ENCODE measurements around the gene WNT3.
A peak's percentile ranks its signal among the peaks of the same experiment; 100 is the strongest.

The WNT3 gene

DNA sequence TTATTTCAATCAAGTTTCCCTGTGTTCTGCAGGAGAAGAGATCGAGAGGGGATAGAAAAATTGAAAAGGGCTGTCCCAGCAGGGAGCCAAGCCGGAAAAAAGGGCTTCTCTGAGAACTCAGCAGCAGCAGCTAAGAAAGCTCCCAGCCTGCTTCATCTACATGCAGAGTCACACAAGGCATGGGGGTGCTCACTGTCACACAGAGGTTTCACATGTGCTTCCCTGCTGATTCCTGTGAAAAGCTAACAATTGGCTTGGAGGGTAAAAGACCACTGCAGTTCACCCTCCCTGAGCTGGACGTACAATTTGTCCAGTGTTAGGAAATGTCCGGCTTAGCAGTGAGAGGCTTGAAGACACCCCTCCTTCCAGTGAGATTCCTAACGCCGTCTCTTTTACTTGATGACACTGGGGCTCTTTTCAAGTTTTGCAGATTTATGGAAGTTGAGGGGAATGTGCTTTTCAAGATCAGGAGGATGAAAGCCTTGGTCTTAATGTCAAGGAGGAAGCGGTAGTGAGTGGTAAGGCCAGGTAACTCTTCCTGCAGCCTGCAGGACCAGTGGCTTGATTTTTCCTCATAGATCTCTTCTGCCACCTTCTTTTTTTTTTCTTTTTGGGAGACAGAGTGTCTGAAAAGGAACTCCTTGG is 85.6 kb downstream of the WNT3 start:
- no peak overlapping the region for H3K4me3 ChIP-seq (ENCODE audit: low read length)
- DNase-seq (ENCODE audit: low read depth), result no peak
- TF ChIP-seq, protein P1, sequence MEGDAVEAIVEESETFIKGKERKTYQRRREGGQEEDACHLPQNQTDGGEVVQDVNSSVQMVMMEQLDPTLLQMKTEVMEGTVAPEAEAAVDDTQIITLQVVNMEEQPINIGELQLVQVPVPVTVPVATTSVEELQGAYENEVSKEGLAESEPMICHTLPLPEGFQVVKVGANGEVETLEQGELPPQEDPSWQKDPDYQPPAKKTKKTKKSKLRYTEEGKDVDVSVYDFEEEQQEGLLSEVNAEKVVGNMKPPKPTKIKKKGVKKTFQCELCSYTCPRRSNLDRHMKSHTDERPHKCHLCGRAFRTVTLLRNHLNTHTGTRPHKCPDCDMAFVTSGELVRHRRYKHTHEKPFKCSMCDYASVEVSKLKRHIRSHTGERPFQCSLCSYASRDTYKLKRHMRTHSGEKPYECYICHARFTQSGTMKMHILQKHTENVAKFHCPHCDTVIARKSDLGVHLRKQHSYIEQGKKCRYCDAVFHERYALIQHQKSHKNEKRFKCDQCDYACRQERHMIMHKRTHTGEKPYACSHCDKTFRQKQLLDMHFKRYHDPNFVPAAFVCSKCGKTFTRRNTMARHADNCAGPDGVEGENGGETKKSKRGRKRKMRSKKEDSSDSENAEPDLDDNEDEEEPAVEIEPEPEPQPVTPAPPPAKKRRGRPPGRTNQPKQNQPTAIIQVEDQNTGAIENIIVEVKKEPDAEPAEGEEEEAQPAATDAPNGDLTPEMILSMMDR (conservative IDR thresholded peaks at IDR 0.05; ENCODE audit: low read length), result no peak

DNA sequence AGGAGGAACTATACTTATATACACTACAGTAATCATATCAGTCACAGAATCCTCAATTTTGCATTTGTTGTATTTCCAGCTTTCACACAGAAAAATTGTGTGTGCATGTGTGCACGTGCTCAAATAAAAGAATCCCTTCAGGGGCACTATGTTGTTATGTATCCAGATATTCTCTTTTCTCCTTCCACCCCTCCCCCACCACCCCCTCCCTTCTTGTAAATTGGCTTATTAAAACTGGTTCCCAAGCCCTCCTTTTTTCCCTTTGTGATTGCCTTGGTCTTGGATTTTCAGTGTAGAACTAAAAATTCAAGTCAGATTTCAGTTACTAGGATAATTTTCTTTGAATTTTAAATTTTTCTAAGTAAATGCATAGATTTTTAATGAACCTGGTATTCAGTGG is 86.3 kb downstream of the WNT3 start:
- TF ChIP-seq, protein P1 (conservative IDR thresholded peaks at IDR 0.05; ENCODE audit: low read length), result no peak
- no peak for DNase-seq (ENCODE audit: low read depth)
- no peak overlapping the region for H3K4me3 ChIP-seq (ENCODE audit: low read length)

DNA sequence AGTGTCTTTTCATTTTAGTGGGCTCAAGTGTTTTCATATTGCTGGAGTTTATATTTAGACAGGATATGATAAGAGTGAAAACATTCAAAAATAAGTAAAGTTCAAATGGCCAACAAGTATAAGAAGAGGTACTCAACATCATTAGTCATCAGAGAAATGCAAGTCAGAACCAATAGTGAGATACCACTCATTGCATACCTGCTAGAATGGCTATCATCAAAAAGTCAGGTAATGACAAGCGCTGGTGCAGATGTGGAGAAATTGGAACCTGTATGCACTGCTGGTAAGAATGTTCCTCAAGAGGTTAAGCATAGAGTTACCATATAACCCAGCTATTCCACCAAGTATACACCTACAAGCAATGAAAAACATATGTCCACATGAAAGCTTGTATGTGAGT is 87.8 kb downstream of the WNT3 start:
- DNase-seq (ENCODE audit: low read depth), result no peak
- TF ChIP-seq, protein P1 (conservative IDR thresholded peaks at IDR 0.05; ENCODE audit: low read length), result no peak
- H3K4me3 ChIP-seq (ENCODE audit: low read length), result no peak overlapping the region

GRCh38 chr17:46730026-46730425 is 88.5 kb downstream of the WNT3 start:
- H3K4me3 ChIP-seq (ENCODE audit: low read length), result no peak overlapping the region
- TF ChIP-seq, protein P1 (conservative IDR thresholded peaks at IDR 0.05; ENCODE audit: low read length), result no peak
- DNase-seq (ENCODE audit: low read depth), result no peak

GRCh38 chr17:46727572-46728348 is 90.7 kb downstream of the WNT3 start:
- H3K4me3 ChIP-seq (ENCODE audit: low read length), result no peak overlapping the region
- DNase-seq (ENCODE audit: low read depth), result peak; percentile 85
- TF ChIP-seq, protein P1 (conservative IDR thresholded peaks at IDR 0.05; ENCODE audit: low read length), result no peak

GRCh38 chr17:46726206-46726605 is 92.3 kb downstream of the WNT3 start:
- TF ChIP-seq, protein P1 (conservative IDR thresholded peaks at IDR 0.05; ENCODE audit: low read length), result no peak
- H3K4me3 ChIP-seq (ENCODE audit: low read length), result no peak overlapping the region
- peak; percentile 38 for DNase-seq (ENCODE audit: low read depth)

Measured in AG10803 (cell line).